HepG2 (cell line): ENCODE measurements around the gene KRTAP1-5. TPM values are rescaled to one million over a fixed set of nuclear protein-coding genes. Genes with fewer than 3 reads are reported as not detected.

ENCODE experiments used
- ATAC-seq: fragments of 200-7000 bp; cut with Tn5 transposase; 3 replicates; pipeline ENCODE4 v1.9.1; 2020; ENCODE audit warnings: mild to moderate bottlenecking, moderate library complexity
- BruUV-seq: library from RNA; stranded (reverse); fragments of 400-500 nt; replicated peaks from 2 replicates; lab custom pipeline; 2021; lab: Mats Ljungman, UMichigan
- CTCF ChIA-PET: fragments of 300-600 bp; formaldehyde crosslinking; extraction: SDS; loops from one replicate; lab custom pipeline; 2021; ENCODE audit warnings: low total read pairs, inconsistent platforms, low intra/inter-chr PET ratio; lab: Yijun Ruan, JAX
- POLR2A ChIA-PET: fragments of 350-600 bp; sonication (Branson Sonifier 250); formaldehyde crosslinking; loops from one replicate; lab custom pipeline; 2020; ENCODE audit warnings: antibody characterized with exemption, inconsistent platforms; lab: Yijun Ruan, JAX
- DNase-seq: peaks from one replicate; pipeline ENCODE4 v3.0.0-alpha.2; 2015; ENCODE audit warnings: low spot score
- FAIRE-seq: peaks from 3 replicates; lab custom pipeline; 2011; peaks lifted over from hg19 to GRCh38; lab: Jason Lieb, UNC
- H2AFZ ChIP-seq: one replicate; pipeline ENCODE4 v1.6.1; 2011; ENCODE audit warnings: low read length, inconsistent platforms
- H3K27ac ChIP-seq: fragments of 300-600 bp; 3 replicates; pipeline ENCODE4 v1.8.0; 2011; ENCODE audit warnings: mixed run types, mild to moderate bottlenecking, mixed read lengths, low read length, inconsistent platforms; ENCODE audit not compliant: insufficient read depth; ENCODE audit errors: extremely low read length
- H3K27me3 ChIP-seq, 2 experiments: fragments of 200-600 bp in 1 of 2; 2 replicates in 1 of 2; 3 replicates in 1 of 2; pipeline versions ENCODE4 v1.6.0 to v1.8.0; 2011; ENCODE audit warnings: low read length in 2 of 2, mild to moderate bottlenecking in 2 of 2, moderate library complexity in 2 of 2, inconsistent platforms in 1 of 2; ENCODE audit not compliant: insufficient read depth in 2 of 2, control insufficient read depth in 1 of 2
- H3K36me3 ChIP-seq, 2 experiments: fragments of 200-600 bp in 1 of 2; replicated peaks in 1 of 2; 2 replicates in 1 of 2; 3 replicates in 1 of 2; pipeline versions ENCODE4 v1.5.1 to v1.8.0; 2011; ENCODE audit warnings: low read length in 2 of 2, inconsistent platforms in 1 of 2; ENCODE audit not compliant: insufficient read depth in 2 of 2, control insufficient read depth in 1 of 2
- H3K4me1 ChIP-seq: 2 replicates; pipeline ENCODE4 v1.5.1; 2012; ENCODE audit warnings: low read length, inconsistent platforms; ENCODE audit not compliant: insufficient read depth
- H3K4me2 ChIP-seq: 2 replicates; pipeline ENCODE4 v1.6.0; 2011; ENCODE audit warnings: low read depth, low read length, inconsistent platforms
- H3K4me3 ChIP-seq, 3 experiments: fragments of 200-600 bp in 1 of 3; sonication (generic), shearing (Covaris generic) in 1 of 3; replicated peaks in 1 of 3; 2 replicates each; pipeline ENCODE4 v1.5.1; 2011 to 2016; ENCODE audit warnings: low read length in 3 of 3, inconsistent platforms in 2 of 3, low read depth in 2 of 3, mild to moderate bottlenecking in 2 of 3, control low read depth in 1 of 3, mixed read lengths in 1 of 3; ENCODE audit not compliant: insufficient read depth in 1 of 3
- H3K79me2 ChIP-seq: one replicate; pipeline ENCODE4 v1.6.1; 2011; ENCODE audit warnings: low read length, inconsistent platforms; ENCODE audit not compliant: insufficient read depth
- H3K9ac ChIP-seq: 2 replicates; pipeline ENCODE4 v1.6.0; 2011; ENCODE audit warnings: mild to moderate bottlenecking, low read depth, low read length, inconsistent platforms; ENCODE audit not compliant: insufficient read depth
- H3K9me3 ChIP-seq: 2 replicates; pipeline ENCODE4 v1.5.1; 2012; ENCODE audit warnings: mild to moderate bottlenecking, low read length
- H4K20me1 ChIP-seq: 2 replicates; pipeline ENCODE4 v1.6.0; 2011; ENCODE audit warnings: inconsistent platforms, mild to moderate bottlenecking, low read length, moderate library complexity; ENCODE audit not compliant: insufficient read depth
- CTCF ChIP-seq: sonication (generic); formaldehyde crosslinking; IDR thresholded peaks from 2 replicates; pipeline ENCODE4 v1.5.0; 2020; ENCODE audit warnings: mild to moderate bottlenecking, missing genetic modification reagents, moderate library complexity
- ELF1 ChIP-seq: sonication (generic); formaldehyde crosslinking; IDR thresholded peaks from 2 replicates; pipeline ENCODE4 v1.4.0; 2020; ENCODE audit warnings: missing genetic modification reagents
- GZF1 ChIP-seq: sonication (generic); formaldehyde crosslinking; IDR thresholded peaks from 2 replicates; pipeline ENCODE4 v1.5.1; 2020; ENCODE audit warnings: mild to moderate bottlenecking, missing genetic modification reagents
- HIVEP1 ChIP-seq: sonication (generic); formaldehyde crosslinking; IDR thresholded peaks from 2 replicates; pipeline ENCODE4 v1.4.0; 2020; ENCODE audit warnings: mild to moderate bottlenecking, missing genetic modification reagents
- MEF2D ChIP-seq: sonication (generic); formaldehyde crosslinking; IDR thresholded peaks from 2 replicates; pipeline ENCODE4 v1.5.1; 2020; ENCODE audit warnings: mild to moderate bottlenecking, missing genetic modification reagents
- MYC ChIP-seq: sonication (generic); formaldehyde crosslinking; IDR thresholded peaks from 2 replicates; pipeline ENCODE4 v1.9.0; 2021; ENCODE audit warnings: missing genetic modification reagents, borderline replicate concordance
- NRL ChIP-seq: sonication (generic); formaldehyde crosslinking; IDR thresholded peaks from 2 replicates; pipeline ENCODE4 v1.5.0; 2020; ENCODE audit warnings: missing genetic modification reagents, mild to moderate bottlenecking, moderate library complexity, borderline replicate concordance
- PAX8 ChIP-seq: sonication (generic); formaldehyde crosslinking; IDR thresholded peaks from 2 replicates; pipeline ENCODE4 v1.8.0; 2022; ENCODE audit warnings: mild to moderate bottlenecking, missing genetic modification reagents, borderline replicate concordance
- PLRG1 ChIP-seq: fragments of 450-650 bp; conservative IDR thresholded peaks from 2 replicates; pipeline ENCODE4 v1.6.1; 2016
- ZBTB37 ChIP-seq: sonication (generic); formaldehyde crosslinking; IDR thresholded peaks from 2 replicates; pipeline ENCODE4 v1.4.0; 2020; ENCODE audit warnings: mild to moderate bottlenecking, missing genetic modification reagents
- ZFY ChIP-seq: sonication (generic); formaldehyde crosslinking; IDR thresholded peaks from 2 replicates; pipeline ENCODE4 v1.4.0; 2020; ENCODE audit warnings: missing genetic modification reagents
- ZNF205 ChIP-seq: IDR thresholded peaks from 2 replicates; pipeline ENCODE4 v1.6.1; 2018; ENCODE audit warnings: missing biosample characterization, missing genetic modification reagents
- ZNF430 ChIP-seq: sonication (generic); formaldehyde crosslinking; IDR thresholded peaks from 2 replicates; pipeline ENCODE4 v1.9.0; 2021; ENCODE audit warnings: mild to moderate bottlenecking, missing genetic modification reagents
- ZNF441 ChIP-seq: sonication (generic); formaldehyde crosslinking; IDR thresholded peaks from 2 replicates; pipeline ENCODE4 v1.7.0; 2021; ENCODE audit warnings: missing genetic modification reagents, borderline replicate concordance
- ZNF747 ChIP-seq: sonication (generic); formaldehyde crosslinking; IDR thresholded peaks from 2 replicates; pipeline ENCODE4 v1.8.1; 2023; ENCODE audit warnings: missing genetic modification reagents, mild to moderate bottlenecking, borderline replicate concordance
- ZNF83 ChIP-seq: sonication (generic); formaldehyde crosslinking; IDR thresholded peaks from 2 replicates; pipeline ENCODE4 v1.4.0; 2020; ENCODE audit warnings: missing genetic modification reagents, mild to moderate bottlenecking, borderline replicate concordance
- ZSCAN5A ChIP-seq: sonication (generic); formaldehyde crosslinking; IDR thresholded peaks from 2 replicates; pipeline ENCODE4 v1.8.0; 2022; ENCODE audit warnings: mild to moderate bottlenecking, missing genetic modification reagents, borderline replicate concordance
- WGBS: methylation state at CpG from one replicate; pipeline ENCODE4 v1.1.6; 2017; ENCODE audit warnings: low lambda C conversion rate; 5-methylcytosine and 5-hydroxymethylcytosine counted together
- in situ Hi-C: cut with HindIII; loops from 2 replicates; pipeline ENCODE4 v1.10.0; 2017; ENCODE audit warnings: low pct_unique_long_range_greater_than_20kb; ENCODE audit not compliant: extremely low pct_ligation_motif_present
- intact Hi-C: fragments of 100-400 bp; cut with micrococcal nuclease; formaldehyde crosslinking; loops from one replicate; pipeline ENCODE4 v1.10.0; 2022; ENCODE audit not compliant: unreplicated experiment
- polyA plus RNA-seq, 8 experiments: library from polyadenylated mRNA; depleted of rRNA in 3 of 8; stranded (reverse) in 7 of 8; unstranded in 1 of 8; fragments of >200 nt; fragmentation: Illumina TruSeq in 4 of 8; extraction: Trizol in 4 of 8; gene quantifications; 2 replicates each; pipeline versions ENCODE4 v1.2.1 to v1.2.3, GENCODE V29; 2011 to 2016; ENCODE audit warnings: low read depth in 4 of 8, missing spikeins in 1 of 8, mixed read lengths in 1 of 8; ENCODE audit not compliant: insufficient read depth in 1 of 8
- total RNA-seq, 5 experiments: library from RNA; depleted of rRNA; stranded (reverse); fragments of >200 nt; fragmentation: Illumina TruSeq; extraction: Trizol; gene quantifications; 2 replicates each; pipeline ENCODE4 v1.2.3, GENCODE V29; 2016; ENCODE audit warnings: low read depth in 1 of 5
- TF ChIP-seq, protein P1 (sequence below): sonication (generic); formaldehyde crosslinking; IDR thresholded peaks from 2 replicates; pipeline ENCODE4 v1.4.0; 2020; ENCODE audit warnings: missing genetic modification reagents, borderline replicate concordance
- TF ChIP-seq, protein P2 (sequence below): sonication (generic); formaldehyde crosslinking; IDR thresholded peaks from 2 replicates; pipeline ENCODE4 v1.9.0; 2021; ENCODE audit warnings: missing genetic modification reagents, mild to moderate bottlenecking, borderline replicate concordance

KRTAP1-5 gene
- total and polyA plus RNA-seq, 2 of the 13 experiments (the other 11 are each of a cell fraction or from before 2014, with no cell fraction given): 0.09 TPM; not detected in 1

DNA sequence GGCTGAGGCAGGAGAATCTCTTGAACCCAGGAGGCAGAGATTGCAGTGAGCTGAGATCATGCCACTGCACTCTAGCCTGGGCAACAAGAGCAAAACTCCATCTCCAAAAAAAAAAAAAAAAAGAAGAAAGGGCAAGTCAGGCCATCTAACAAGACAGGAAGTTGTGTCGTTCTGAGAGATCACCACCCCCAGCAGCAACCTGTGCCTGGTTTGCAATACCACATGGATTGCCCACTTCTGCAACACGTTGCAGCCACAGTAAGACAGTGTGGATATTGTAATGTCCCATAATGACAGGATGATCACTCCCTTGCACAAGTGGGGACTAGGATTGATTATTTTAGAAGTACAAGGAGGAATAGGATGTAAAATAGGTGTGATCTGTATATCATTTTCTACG lies 42.0 kb upstream of the KRTAP1-5 start:
- Histone ChIP-seq H3K9me3 (no peaks in the 10 kb centered on the region), H3K4me3 (no peak overlapping the region), H3K27me3 (no peaks in the 10 kb centered on the region; a peak in 1 of 5 replicates), H3K9ac (no peak overlapping the region), H3K27ac (no peak overlapping the region), H3K79me2 (no peaks in the 10 kb centered on the region), H2AFZ (no peak overlapping the region), H3K36me3 (no peaks in the 10 kb centered on the region), H3K4me1 (no peaks in the 10 kb centered on the region; the same call in 1 of the 2 replicates), H3K4me2 (no peak overlapping the region), H4K20me1 (no peaks in the 10 kb centered on the region)
- intact Hi-C loops (no loop called here), in situ Hi-C loops (no loop called here)
- ChIA-PET POLR2A (no interaction called here), CTCF (no interaction called here)
- no peak for FAIRE-seq
- ATAC-seq: no peak
- no peak for DNase-seq
- no TSS peak for BruUV-seq
- TF ChIP-seq HIVEP1 (CRISPR knock-in tag) (no peak), GZF1 (no peak), CTCF (CRISPR knock-in tag) (no peak), ZNF205 (CRISPR knock-in tag) (no peak), ZNF83 (CRISPR knock-in tag) (no peak), PAX8 (CRISPR knock-in tag) (no peak), MYC (CRISPR knock-in tag) (no peak), ZBTB37 (CRISPR knock-in tag) (no peak), ZNF747 (no peak), MEF2D (CRISPR knock-in tag) (no peak), ZFY (CRISPR knock-in tag) (no peak), PLRG1 (no peak), ZNF441 (no peak), ZNF430 (CRISPR knock-in tag) (no peak), NRL (CRISPR knock-in tag) (no peak), ZSCAN5A (CRISPR knock-in tag) (no peak), ELF1 (CRISPR knock-in tag) (no peak)
- TF ChIP-seq, protein P1, sequence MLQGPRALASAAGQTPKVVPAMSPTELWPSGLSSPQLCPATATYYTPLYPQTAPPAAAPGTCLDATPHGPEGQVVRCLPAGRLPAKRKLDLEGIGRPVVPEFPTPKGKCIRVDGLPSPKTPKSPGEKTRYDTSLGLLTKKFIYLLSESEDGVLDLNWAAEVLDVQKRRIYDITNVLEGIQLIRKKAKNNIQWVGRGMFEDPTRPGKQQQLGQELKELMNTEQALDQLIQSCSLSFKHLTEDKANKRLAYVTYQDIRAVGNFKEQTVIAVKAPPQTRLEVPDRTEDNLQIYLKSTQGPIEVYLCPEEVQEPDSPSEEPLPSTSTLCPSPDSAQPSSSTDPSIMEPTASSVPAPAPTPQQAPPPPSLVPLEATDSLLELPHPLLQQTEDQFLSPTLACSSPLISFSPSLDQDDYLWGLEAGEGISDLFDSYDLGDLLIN (CRISPR knock-in tag): no peak
- TF ChIP-seq, protein P2, sequence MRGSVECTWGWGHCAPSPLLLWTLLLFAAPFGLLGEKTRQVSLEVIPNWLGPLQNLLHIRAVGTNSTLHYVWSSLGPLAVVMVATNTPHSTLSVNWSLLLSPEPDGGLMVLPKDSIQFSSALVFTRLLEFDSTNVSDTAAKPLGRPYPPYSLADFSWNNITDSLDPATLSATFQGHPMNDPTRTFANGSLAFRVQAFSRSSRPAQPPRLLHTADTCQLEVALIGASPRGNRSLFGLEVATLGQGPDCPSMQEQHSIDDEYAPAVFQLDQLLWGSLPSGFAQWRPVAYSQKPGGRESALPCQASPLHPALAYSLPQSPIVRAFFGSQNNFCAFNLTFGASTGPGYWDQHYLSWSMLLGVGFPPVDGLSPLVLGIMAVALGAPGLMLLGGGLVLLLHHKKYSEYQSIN (CRISPR knock-in tag): no peak
- 52% methylated on average over 3 of the region's 3 CpGs for WGBS
